Endodermal cell (in vitro differentiated cells): ENCODE results near the gene SUGCT. TPM values are rescaled to one million over a fixed set of nuclear protein-coding genes. Genes with fewer than 3 reads are reported as not detected.
A peak's percentile ranks its signal among the peaks of the same experiment; 100 is the strongest.

Experiments used
- DNase-seq: peaks from one replicate; pipeline ENCODE4 v3.0.0-alpha.2; 2017
- H3K27ac ChIP-seq: 2 replicates; pipeline ENCODE4 v1.5.1; 2013; ENCODE audit warnings: mild to moderate bottlenecking, low read depth, low read length, moderate library complexity
- H3K27me3 ChIP-seq: 2 replicates; pipeline ENCODE4 v1.6.1; 2013; ENCODE audit warnings: mild to moderate bottlenecking, low read length, moderate library complexity; ENCODE audit not compliant: insufficient read depth, control insufficient read depth, poor library complexity, severe bottlenecking
- H3K36me3 ChIP-seq: 2 replicates; pipeline ENCODE4 v1.7.0; 2013; ENCODE audit warnings: mild to moderate bottlenecking, low read length, moderate library complexity; ENCODE audit not compliant: control insufficient read depth, insufficient read depth
- H3K4me1 ChIP-seq: one replicate; pipeline ENCODE4 v1.7.0; 2013; ENCODE audit warnings: low read length; ENCODE audit not compliant: control insufficient read depth, insufficient read depth
- H3K4me3 ChIP-seq: 2 replicates; pipeline ENCODE4 v1.5.1; 2013; ENCODE audit warnings: mild to moderate bottlenecking, low read length, moderate library complexity
- H3K9ac ChIP-seq: 2 replicates; pipeline ENCODE4 v1.6.1; 2013; ENCODE audit warnings: mild to moderate bottlenecking, low read length, moderate library complexity; ENCODE audit not compliant: poor library complexity, severe bottlenecking; ENCODE audit errors: extremely low read depth
- H3K9me3 ChIP-seq: 2 replicates; pipeline ENCODE4 v1.6.1; 2013; ENCODE audit warnings: mild to moderate bottlenecking, low read length, moderate library complexity; ENCODE audit not compliant: control insufficient read depth
- H3K27ac Mint-ChIP-seq: 2 replicates; pipeline ENCODE4 v1.8.0; 2020; ENCODE audit warnings: mixed read lengths
- H3K27me3 Mint-ChIP-seq: 2 replicates; pipeline ENCODE4 v1.8.0; 2021; ENCODE audit warnings: mild to moderate bottlenecking, mixed read lengths; ENCODE audit not compliant: insufficient read depth
- H3K36me3 Mint-ChIP-seq: 2 replicates; pipeline ENCODE4 v1.8.0; 2020; ENCODE audit warnings: low read depth, mixed read lengths
- H3K4me1 Mint-ChIP-seq: 2 replicates; pipeline ENCODE4 v1.8.0; 2020; ENCODE audit warnings: mixed read lengths
- H3K4me3 Mint-ChIP-seq: 2 replicates; pipeline ENCODE4 v1.8.0; 2020; ENCODE audit warnings: mild to moderate bottlenecking, moderate library complexity, mixed read lengths
- H3K9me3 Mint-ChIP-seq: 2 replicates; pipeline ENCODE4 v1.8.0; 2020; ENCODE audit warnings: mild to moderate bottlenecking, mixed read lengths
- WGBS, 2 experiments: methylation state at CpG; one replicate each; pipeline versions ENCODE4 v1.1.5 to v1.1.7; 2013; ENCODE audit warnings: missing lambda C conversion rate in 2 of 2, mixed read lengths in 1 of 2; ENCODE audit not compliant: insufficient coverage in 1 of 2, insufficient read length in 1 of 2; 5-methylcytosine and 5-hydroxymethylcytosine counted together
- total RNA-seq, 2 donors: library from RNA; stranded (reverse); fragmentation: NEBNext Ultra II Directional in 1 of 2; extraction: Animal tissue kit (Norgen Biotek cat#: 25700) in 1 of 2; gene quantifications; 2 replicates in 1 of 2; 3 replicates in 1 of 2; pipeline ENCODE4 v1.2.1, GENCODE V29; 2021
- TF ChIP-seq, protein P1 (sequence below): fragments of 200-600 bp; sonication (generic); conservative IDR thresholded peaks from 2 replicates; pipeline ENCODE4 v1.5.0; 2021; ENCODE audit warnings: antibody characterized with exemption, mild to moderate bottlenecking

Gene SUGCT
- total RNA-seq, 2 donors from 2014 or later = 3.6 to 3.9 TPM

DNA sequence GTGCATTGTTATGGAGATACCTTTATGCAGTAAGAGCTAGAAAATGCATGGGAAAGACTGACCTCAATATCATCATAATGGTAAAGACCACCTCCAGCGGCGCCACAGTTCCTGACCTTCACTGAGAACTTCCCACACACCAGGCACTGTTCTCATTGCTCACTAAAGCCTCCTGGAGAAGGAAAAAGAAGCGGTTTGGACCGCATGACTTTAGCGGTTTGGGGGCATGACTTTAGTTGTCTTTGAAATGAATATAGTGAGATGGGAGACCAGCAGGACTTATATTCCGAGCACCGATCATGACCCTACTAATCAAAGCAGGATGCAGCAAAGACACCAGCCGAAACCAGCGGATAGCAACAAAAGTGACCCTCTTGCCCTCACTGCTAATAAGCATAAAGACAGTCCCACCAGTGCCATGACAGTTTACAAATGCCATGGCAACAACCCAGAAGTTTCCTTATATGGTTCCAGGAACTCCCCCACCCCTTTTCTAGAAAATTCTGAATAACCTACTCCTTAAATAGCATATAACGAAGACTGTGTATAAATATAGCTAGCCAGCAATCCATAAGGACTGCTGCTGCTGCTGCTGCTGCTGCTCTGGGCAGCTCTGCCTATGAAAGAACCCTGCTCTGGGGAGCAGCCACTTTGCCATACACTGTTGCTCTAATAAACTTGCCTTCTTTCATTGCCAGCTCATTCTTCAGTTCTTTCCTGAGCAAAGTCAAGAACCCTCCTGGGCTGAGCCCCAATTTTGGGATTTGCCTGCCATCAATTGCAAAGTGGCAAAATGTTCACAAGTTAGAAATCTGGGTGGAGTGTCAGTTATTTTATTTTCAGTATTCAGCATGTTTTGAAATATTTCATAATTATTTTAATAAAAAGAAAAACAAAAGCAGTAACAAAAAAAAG lies 694.1 kb downstream of the SUGCT start:
- Mint-ChIP-seq H3K36me3 (no peaks in the 10 kb centered on the region), H3K27ac (no peak overlapping the region), H3K4me3 (no peak overlapping the region), H3K4me1 (peaks cover 33% of the 10 kb centered on the region), H3K9me3 (no peaks in the 10 kb centered on the region), H3K27me3 (no peaks in the 10 kb centered on the region)
- no peak overlapping the region for H3K9ac ChIP-seq
- TF ChIP-seq, protein P1, sequence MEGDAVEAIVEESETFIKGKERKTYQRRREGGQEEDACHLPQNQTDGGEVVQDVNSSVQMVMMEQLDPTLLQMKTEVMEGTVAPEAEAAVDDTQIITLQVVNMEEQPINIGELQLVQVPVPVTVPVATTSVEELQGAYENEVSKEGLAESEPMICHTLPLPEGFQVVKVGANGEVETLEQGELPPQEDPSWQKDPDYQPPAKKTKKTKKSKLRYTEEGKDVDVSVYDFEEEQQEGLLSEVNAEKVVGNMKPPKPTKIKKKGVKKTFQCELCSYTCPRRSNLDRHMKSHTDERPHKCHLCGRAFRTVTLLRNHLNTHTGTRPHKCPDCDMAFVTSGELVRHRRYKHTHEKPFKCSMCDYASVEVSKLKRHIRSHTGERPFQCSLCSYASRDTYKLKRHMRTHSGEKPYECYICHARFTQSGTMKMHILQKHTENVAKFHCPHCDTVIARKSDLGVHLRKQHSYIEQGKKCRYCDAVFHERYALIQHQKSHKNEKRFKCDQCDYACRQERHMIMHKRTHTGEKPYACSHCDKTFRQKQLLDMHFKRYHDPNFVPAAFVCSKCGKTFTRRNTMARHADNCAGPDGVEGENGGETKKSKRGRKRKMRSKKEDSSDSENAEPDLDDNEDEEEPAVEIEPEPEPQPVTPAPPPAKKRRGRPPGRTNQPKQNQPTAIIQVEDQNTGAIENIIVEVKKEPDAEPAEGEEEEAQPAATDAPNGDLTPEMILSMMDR = no peak
- 91 to 95% methylated on average over 6 to 10 of the region's 10 CpGs for WGBS, 2 experiments
- no peak overlapping the region for H3K4me3 ChIP-seq
- no peaks in the 10 kb centered on the region for H3K36me3 ChIP-seq
- H3K4me1 ChIP-seq = peaks cover under 1% of the 10 kb centered on the region
- H3K27ac ChIP-seq = no peak overlapping the region
- no peaks in the 10 kb centered on the region for H3K9me3 ChIP-seq
- no peak for DNase-seq
- H3K27me3 ChIP-seq = no peaks in the 10 kb centered on the region

DNA sequence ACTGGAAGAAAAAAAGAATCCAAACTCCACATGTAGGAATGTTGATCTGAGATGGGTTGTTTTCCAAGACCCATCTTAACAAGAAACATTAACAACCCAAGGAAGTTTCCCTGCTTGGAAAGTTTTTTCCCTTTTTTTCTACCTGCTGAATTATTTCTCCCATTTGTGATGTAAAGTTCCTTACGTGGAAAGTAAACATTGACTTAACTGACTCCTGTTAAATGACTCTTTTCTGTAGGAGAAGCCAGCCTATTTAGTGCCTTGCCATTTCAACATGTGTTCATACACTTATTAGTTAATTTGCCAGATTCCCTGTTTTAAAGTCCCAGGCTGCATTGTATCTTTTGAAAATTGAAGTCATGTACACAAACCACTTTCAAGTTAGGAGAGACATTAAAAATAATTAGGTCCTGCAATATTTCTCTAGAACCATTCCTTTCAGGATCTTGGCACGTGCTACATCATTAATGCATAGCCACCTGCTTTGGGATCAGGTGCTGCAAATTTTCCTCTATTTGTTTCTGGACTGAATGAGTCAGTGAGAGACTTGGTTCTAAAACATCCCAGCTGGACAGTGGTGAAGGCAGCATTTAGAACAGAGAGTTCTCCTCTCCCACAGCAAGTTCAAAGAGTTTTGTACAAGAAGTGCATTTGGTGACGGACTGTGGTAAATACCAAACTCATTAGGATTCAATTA lies 698.5 kb downstream of the SUGCT start:
- no peak for DNase-seq
- no peaks in the 10 kb centered on the region for H3K36me3 ChIP-seq
- H3K9me3 ChIP-seq = no peaks in the 10 kb centered on the region
- H3K9me3 Mint-ChIP-seq = no peaks in the 10 kb centered on the region
- no peaks in the 10 kb centered on the region for H3K27me3 ChIP-seq
- TF ChIP-seq, protein P1 = no peak
- 81 to 82% methylated on average over 2 to 3 of the region's 3 CpGs for WGBS, 2 experiments
- no peak overlapping the region for H3K27ac Mint-ChIP-seq
- no peaks in the 10 kb centered on the region for H3K27me3 Mint-ChIP-seq
- no peak overlapping the region for H3K9ac ChIP-seq
- no peaks in the 10 kb centered on the region for H3K4me1 ChIP-seq
- peaks cover 15% of the 10 kb centered on the region for H3K4me1 Mint-ChIP-seq
- H3K4me3 Mint-ChIP-seq = no peak overlapping the region
- H3K36me3 Mint-ChIP-seq = no peaks in the 10 kb centered on the region
- H3K27ac ChIP-seq = no peak overlapping the region
- no peak overlapping the region for H3K4me3 ChIP-seq

DNA sequence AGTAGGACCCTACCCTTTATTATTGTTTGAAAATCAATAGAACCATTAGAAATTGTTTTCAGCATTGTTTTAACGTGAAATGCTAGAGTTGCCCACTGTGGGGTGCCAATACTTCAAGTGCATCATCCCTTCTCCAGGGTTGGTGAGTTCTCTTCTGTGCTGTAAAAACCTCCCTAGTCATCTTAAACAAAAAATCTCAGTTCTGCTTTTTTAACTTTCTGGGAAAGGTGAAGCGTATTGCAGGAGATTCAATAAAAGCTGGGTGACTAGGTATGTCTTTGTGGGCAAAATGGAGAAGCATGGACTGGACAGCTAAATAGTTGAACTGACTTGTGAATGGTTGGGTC lies 699.1 kb downstream of the SUGCT start:
- peaks cover 15% of the 10 kb centered on the region for H3K4me1 Mint-ChIP-seq

More for the DNA sequence above, 699.1 kb downstream of the SUGCT start:
- Histone ChIP-seq H3K9ac (no peak overlapping the region), H3K4me1 (no peaks in the 10 kb centered on the region), H3K27me3 (no peaks in the 10 kb centered on the region), H3K9me3 (no peaks in the 10 kb centered on the region), H3K4me3 (no peak overlapping the region), H3K27ac (no peak overlapping the region), H3K36me3 (no peaks in the 10 kb centered on the region)
- Mint-ChIP-seq H3K4me3 (no peak overlapping the region), H3K9me3 (no peaks in the 10 kb centered on the region), H3K27me3 (no peaks in the 10 kb centered on the region), H3K27ac (no peak overlapping the region), H3K36me3 (no peaks in the 10 kb centered on the region)
- WGBS, 2 experiments = 20 to 77% methylated on average over 1 to 2 of the region's 2 CpGs
- DNase-seq = no peak
- TF ChIP-seq, protein P1 = peak; percentile 40
